NCI-H1105 (cell line): ENCODE data around the gene CD101.

Experiments used
- DNase-seq: peaks from one replicate; lab custom pipeline; 2025; lab: John Stamatoyannopoulos, UW

The CD101 gene

DNA sequence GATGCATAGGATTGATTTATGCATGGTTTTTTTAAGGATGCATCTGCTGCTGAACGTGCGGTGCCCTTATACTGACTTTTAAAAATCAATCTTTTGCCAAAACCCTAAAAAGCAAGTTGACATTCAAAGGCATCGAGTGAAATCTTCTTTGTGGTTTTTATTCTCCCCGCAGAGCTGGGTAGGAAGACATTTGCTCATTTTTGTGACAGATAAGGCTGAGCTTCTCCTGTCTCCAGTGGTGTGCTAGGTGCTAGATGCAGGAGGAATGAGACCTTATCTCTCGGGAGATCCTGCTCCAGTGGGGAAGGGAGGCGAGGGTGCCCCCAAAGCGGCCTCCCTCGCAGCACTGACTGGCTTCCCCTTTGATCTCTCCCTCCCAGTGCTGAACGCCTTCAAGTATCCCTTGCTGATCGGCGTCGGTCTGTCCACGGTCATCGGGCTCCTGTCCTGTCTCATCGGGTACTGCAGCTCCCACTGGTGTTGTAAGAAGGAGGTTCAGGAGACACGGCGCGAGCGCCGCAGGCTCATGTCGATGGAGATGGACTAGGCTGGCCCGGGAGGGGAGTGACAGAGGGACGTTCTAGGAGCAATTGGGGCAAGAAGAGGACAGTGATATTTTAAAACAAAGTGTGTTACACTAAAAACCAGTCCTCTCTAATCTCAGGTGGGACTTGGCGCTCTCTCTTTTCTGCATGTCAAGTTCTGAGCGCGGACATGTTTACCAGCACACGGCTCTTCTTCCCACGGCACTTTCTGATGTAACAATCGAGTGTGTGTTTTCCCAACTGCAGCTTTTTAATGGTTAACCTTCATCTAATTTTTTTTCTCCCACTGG is 14.9 kb upstream of the CD101 start:
- no peak for DNase-seq

DNA sequence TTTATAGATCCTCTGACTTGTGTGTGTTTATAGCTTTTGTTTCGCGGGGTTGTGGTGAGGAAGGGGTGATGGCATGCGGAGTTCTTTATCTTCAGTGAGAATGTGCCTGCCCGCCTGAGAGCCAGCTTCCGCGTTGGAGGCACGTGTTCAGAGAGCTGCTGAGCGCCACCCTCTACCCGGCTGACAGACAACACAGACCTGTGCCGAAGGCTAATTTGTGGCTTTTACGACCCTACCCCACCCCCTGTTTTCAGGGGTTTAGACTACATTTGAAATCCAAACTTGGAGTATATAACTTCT is 14.4 kb upstream of the CD101 start:
- no peak for DNase-seq

DNA sequence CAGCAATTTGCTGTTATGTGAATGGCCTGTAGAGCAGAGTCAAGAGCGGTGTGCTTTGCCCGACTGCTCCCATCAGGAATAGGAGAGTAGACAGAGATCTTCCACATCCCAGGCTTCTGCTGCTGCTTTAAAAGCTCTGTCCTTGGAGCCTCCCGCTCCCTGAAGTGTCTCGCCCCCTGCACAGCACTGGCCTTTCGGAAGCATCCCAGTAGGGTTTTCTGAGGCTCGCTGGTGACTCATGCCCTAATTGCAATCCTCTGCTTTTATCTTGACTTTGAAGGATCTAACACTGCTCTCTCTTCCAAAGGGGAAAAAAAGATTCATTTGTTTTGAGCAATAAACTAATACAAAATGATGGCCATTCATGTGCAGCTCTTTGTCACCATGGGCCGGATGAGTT is 13.3 kb upstream of the CD101 start:
- no peak for DNase-seq

DNA sequence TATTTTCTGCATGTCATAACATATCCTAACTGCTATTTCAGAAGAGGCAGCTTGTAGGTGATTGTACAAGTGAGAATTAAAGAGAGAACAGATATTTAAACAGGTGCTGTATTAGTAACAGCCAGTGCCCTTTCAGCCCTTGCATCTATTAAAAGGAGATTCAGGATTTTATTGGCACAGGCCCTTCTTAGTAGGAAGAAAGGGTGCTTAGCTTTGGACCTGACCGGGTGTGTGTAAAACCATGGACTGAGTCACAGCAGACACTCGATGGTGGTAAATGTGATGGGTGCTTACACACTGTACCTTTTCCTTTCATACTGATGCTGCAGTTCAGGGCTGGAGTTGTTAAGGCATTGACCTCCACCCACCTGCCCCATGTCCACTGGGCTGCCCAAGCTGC is 12.7 kb upstream of the CD101 start:
- DNase-seq, result no peak

DNA sequence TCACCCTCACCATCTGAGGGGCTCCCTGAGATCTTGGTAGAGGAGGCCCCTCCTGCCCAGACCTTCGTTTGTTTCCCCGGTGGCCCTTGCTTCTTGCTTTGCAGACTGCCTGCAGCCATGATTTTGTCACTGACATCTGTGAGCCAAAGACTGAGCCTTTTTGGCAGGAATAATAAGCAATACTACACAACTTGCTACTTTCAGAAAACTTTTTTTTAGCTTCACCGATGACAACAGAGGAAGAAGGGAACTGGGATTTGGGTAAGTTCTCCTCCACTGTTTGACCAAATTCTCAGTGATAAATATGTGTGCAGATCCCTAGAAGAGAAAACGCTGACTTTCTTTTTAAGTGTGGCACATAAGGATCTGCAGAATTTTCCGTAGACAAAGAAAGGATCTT is 11.7 kb upstream of the CD101 start:
- no peak for DNase-seq

DNA sequence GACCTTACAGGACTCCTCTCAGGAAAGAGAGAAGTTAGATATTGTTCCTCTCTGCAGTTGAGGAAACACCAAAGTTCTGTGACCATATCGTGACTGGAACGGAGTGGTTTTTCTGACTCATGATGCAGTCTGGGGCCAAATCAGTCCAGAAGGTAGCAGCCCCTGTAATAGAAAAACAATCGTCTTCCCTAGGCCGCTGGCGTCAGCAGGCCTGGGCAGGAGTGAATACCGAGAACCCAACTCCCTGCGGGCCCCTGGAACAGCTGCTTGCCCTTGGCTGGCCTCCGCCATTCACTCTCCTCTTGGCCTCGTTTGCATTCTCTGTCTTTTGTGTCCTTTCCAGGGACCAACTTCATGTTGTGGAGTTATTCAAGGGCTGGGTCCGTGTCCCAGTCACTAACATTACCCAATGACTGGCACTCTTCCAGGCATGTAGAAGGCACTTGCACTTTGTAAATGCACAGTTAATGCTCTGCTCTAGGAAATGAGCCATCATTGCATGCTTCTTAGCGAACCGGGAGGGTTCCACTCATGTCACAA is 10.9 kb upstream of the CD101 start:
- no peak for DNase-seq

DNA sequence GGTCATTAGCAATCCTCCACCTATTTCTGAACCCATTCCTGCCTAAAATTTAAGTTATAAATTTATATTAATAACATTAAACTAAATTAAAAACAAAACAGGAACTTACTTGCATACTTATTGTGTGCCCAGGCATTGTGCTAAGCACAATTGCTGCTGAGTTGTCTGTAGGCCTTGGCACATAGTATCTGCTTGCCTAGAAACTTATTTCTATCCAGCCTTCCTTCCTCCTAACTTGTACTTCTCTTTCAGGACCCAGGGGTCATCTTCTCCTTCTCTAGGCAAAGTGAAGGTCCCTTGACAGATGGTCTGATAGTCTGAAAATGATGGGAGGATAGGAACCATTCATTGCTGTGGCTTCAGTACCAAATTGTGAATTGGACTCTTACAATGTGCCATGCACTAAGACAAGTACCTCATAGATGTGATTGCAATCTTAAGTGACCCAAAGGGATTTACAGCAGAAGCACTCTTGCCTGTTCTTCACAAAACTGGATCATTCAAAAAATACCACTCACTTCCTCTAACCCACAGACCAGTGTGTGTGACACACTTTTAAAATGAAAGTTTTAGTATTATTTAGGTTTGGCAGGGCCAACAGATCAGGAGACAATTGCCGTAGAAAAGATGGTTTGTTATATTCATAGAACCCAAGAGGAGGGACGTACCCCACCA is 10.3 kb upstream of the CD101 start:
- DNase-seq, result no peak

DNA sequence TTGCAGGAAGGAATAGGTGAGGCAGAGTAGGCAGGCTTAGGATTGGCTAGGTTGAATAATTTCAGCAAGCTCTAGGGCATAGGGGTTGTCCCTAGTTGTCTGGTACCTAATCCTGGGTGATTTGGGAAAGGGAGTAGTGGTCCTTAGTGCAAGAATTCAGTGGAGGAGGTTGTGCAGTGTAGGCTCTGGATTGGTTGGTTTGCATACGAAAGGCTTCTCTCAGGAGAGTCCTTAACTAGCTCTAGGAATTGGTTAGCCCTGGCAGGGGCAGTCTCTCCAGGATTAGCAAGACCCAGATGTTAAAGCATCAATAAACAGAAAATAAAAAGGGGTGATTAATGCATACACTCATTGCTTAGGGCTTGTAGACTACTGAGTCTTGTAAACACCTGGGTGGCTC is 9.6 kb upstream of the CD101 start:
- DNase-seq, result no peak

DNA sequence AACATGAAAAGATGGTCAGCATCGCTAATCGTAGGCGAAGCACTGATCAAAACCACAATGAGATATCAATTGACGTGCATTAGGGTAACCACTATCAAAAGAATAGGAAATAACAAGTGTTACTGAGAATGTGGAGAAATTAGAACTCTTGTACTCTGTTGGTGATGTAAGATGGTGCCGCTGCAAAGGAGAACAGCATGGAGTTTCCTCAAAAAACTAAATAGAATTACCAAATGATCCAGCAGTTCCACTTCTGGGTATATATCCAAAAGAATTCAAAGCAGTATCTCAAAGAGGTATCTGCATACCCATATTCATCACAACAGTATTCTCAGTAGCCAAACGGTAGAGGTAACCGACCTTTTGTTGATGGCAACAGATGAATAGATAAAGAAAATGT is 8.3 kb upstream of the CD101 start:
- no peak for DNase-seq

DNA sequence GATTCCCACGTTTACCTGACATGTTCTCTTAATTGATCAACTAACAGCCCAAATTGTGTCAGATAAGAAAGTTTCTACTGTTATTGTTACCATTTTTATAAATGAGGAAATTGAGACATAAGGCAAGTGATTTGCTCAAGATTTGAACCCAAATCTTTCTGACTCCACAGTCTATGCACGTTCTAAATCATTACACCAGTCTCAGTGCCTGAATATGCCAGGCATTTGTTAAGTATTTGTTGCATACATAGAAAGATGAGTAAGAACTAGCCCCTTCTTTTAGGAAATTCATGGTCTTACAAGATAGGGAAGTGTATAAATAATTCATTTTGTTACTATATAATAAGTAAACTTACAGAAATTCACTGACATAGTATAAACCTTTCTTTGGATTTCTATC is 7.1 kb upstream of the CD101 start:
- DNase-seq, result no peak

DNA sequence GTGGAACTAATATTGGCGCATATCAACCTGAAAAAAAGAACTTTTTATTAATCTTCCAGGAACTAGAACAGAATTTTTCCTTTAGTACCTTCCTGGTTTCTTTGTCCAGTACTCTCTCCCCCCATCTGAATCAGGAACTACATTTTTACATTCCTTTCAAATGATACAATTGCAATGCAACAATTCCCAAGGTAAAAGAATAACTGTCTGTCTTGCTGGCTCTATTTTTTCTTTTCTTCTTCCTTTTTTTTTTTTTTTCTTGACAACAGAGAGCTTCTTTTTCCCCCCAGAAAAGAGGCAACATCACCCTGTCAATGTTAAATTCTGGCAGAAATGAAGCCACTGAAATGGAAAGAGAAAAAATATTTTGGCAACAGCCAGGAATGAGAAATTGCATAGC is 4.5 kb upstream of the CD101 start:
- DNase-seq, result no peak

DNA sequence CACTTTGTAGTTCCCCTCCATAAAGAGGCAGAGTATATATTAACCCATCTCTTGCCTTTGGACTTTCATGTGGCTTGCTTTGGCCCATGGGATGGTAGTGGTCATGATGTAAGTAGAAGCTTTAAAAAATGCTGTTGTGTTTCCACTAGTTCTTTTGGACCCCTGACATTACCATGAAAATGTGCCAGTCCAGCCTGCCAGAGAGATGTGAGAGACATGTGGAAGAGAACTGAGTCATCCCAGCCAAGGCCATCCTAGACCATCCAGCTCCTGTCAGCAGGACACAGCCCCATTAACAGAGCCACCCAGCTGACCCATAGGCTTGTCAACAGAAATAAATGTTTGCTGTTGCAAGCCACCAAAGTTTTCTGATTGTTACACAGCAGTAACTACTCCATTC is 3.9 kb upstream of the CD101 start:
- DNase-seq, result no peak

DNA sequence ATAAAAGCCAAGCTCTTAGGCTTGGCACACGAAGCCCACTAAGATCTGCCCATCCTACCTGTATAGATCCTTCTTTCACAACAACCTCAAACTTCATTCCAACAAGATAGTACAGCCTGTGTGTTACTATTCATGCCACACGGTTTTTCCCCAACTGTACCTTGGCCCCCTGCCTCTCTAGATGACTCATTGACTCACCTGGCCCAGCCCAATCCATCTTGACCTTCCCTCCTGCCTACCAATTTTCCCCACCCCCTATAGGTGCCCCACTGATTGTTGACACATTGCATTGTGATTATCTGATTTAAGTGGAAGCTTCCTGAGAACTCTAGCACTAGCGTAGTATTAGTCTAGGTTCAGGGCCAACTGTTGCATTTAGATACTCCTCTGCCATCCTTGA is 2.0 kb upstream of the CD101 start:
- no peak for DNase-seq

DNA sequence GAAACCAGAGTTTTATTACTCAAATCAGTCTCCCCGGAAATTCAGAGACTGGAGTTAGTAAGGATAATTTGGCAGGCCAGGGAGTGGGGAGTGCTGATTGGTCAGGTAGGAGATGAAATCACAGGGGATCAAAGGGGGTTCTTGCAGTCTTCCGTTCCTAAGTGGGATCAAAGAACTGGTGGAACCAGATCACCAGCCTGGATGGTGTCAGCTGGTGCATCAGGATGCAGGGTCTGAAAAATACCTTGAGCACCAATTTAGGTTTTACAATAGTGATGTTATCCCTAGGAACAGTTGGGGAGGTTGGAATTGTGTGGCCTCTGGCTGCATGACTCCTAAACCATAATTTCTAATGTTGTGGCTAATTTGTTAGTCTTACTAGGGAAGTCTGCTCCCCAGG is 1.4 kb upstream of the CD101 start:
- DNase-seq, result no peak

DNA sequence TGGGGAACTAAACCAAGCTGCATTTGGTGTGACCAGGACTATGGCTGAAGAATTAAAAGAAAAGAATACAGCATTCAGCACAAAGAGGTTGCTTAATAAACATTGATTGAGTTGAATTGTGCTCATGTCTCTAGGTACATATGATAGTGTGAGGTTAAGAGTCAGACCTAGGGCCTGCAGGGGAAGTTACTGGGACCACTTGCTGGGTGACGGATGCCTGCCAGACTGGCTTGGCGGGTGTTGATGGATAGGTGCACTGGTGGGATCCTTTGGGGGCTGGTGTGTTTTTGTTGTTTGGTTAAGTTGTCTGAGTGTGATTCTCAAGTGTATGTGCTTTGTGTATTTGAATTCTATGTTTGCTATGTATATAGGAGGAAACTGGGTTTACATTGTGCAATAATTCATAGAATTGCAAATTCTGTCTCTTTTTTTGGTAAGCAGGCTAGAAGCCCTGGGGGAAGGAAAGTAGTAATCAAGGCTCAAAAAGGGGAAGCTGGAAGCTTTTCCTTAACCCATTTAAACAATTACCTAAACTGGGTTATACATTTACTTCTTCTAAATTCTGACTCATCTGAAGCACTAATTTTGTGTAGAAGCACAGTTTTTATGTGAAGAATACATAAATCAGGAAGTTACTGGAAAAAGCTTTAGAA is 1.8 kb downstream of the CD101 start:
- DNase-seq, result no peak

DNA sequence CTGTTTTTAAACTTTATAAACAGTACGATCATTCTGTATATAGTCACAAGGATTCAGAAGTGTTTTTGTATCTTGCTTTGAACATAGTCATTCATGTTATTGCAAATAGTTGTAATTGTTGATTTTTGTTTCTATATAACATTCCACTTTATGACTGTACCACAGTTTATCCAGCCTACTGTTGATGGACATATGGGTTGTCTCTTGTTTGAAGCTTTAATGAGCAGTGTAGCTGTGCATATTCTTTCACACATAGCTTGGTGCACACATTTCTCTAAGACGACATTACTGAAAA is 6.1 kb downstream of the CD101 start:
- DNase-seq, result no peak

DNA sequence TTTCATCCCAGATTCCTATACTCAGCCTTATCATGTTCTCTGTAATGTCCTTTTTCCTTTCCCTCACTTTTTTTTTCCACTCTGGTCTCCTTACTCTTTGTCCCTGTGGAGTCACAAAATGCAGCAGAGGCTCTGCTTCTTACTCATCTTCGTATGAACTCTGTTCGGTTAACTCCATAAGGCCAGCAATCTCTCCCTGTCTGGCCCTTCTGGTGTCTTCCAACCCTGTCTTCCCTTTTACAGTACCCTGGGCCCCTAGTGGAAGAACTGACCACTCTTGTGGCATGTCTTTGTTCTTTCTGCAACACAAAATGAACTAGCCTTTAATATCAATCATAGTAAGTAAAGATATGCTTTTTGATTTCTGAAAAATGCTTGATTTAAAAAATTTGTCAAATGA is 7.1 kb downstream of the CD101 start:
- DNase-seq, result no peak

DNA sequence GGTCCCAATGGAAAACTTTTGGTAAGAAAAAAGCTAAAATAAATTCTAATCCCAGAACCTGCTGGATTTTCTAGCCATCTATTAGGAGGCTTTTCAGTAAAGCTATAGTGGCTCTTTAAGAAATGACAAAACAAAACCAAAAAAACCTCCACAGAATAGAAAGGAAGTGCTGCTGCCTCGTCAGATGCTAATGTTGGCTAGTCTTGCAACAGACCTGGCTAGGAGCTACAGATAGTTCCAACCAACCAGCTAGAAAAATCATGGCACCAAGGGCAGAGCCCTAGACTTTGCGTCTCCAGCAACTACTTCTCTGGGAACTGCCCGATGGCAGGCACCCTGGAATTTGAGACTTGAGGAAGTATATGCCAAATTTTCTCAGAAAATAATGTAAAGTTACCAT is 7.6 kb downstream of the CD101 start:
- DNase-seq, result no peak

DNA sequence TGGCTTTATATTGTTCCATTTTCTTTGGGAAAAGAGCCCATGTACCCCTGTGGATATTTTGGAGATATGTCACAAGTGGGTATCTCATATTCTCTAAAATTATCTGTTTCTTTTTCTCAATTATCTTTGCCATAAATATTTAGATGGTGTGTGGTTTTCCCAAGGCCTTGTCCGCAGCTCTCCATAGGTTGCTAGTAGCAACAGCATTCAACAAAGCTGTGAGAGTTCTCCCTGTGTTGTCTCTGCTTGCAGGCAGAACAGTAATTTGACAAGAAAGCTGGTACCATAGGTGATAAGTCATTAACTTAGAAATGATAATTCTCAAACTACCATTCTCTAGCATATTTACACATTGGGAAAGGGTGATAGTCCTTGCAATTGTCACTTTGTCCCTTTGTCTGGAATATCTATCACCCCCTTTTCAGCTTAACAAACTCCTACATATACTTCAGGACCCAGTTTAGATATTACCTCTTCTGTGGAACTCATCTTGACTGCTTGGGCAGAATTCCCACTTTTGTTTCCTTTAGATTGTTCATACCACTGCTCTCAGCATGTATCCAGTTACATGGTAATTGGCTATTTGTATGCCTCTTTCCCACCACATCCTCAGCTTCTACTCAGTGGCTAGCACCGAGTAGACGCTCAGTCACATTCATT is 8.9 kb downstream of the CD101 start:
- DNase-seq, result no peak

DNA sequence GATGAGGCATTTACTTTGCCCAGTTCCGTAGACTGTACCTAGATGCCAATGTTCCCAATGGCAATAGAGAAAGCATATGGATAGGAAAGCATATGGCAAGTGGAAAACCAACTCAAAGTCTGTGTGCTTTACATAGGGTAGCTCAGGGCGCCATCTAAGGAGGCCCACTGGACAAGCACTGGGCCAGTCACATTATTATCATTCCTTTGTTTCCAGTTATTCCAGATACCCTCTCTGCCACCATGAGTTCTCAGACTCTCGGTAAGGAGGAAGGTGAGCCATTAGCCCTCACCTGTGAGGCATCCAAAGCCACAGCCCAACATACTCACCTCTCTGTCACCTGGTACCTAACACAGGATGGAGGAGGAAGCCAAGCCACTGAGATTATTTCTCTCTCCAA is 9.8 kb downstream of the CD101 start:
- no peak for DNase-seq

DNA sequence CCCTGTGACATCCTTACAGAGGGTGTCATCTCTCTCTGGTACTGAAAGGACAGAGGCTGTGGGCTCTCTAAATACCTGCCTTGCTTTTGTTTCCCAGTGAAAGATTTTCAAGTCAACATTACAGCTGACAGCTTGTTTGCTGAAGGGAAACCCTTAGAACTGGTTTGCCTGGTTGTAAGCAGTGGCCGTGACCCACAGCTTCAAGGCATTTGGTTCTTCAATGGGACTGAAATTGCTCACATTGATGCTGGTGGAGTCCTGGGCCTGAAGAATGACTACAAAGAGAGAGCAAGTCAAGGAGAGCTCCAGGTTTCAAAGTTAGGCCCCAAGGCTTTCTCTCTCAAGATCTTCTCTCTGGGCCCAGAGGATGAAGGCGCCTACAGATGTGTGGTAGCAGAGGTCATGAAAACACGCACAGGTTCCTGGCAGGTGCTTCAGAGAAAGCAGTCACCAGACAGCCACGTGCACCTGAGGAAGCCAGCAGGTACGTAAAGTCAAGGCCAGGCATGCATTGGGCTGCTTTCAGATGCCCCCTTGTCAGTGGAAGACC is 11.8 kb downstream of the CD101 start:
- no peak for DNase-seq

DNA sequence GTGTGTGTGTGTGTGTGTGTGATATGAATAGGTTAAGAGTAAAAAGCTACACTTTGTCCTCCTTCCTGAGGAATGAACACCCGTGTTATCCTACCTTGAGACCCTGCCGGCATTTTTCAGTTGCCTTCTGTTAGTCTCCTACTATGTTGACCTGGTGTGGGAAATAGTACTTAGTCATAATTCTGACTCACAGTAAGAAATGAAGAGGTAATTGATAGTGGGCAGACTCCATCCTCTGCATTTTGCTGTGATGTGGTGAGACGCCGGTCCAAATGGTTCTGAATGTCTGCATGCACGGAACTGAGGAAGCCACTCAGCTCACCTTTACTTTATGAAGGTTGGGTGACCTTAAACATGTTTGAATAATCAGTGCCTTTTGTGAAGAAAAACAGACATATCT is 12.6 kb downstream of the CD101 start:
- no peak for DNase-seq

DNA sequence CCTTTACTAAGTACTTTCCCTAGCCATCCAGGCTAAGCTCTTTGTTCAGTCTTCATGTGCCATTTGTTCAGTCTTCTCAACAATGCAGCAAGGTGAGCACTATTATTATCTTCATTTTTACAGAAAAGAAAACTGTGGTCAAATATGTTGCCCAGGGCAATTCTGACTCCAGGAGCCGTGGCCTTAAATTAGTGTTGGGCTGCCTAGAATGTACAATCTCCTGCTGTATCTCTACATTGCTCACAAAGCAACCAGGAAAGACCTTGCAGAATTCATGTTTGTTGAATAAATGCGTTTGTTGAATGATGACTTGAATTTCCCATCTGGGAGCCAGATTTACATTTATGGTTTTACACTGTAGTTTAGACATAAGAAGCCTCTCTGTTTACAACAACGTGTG is 14.2 kb downstream of the CD101 start:
- DNase-seq, result no peak
